ENCODE results near the gene TMC6. TPM values are rescaled to one million over a fixed set of nuclear protein-coding genes. Genes with fewer than 3 reads are reported as not detected.

TMC6 gene
- total RNA-seq, 2 donors from 2014 or later, result 143 to 149 TPM

- Mint-ChIP-seq H3K27me3 (ENCODE audit: insufficient read depth) (no peaks in the 10 kb centered on the region), H3K4me3 (no peak overlapping the region), H3K4me1 (no peaks in the 10 kb centered on the region), H3K9me3 (peaks cover 17% of the 10 kb centered on the region), H3K27ac (no peak overlapping the region), H3K36me3 (ENCODE audit: low read depth) (peaks cover 56% of the 10 kb centered on the region)
- no peak for TF ChIP-seq CTCF (conservative IDR thresholded peaks at IDR 0.05)
- Histone ChIP-seq H3K9ac (ENCODE audit: extremely low read depth, low read length, poor library complexity, severe bottlenecking) (no peak overlapping the region), H3K4me3 (ENCODE audit: low read length) (no peak overlapping the region), H3K27me3 (ENCODE audit: control insufficient read depth, insufficient read depth, low read length, poor library complexity, severe bottlenecking) (no peaks in the 10 kb centered on the region), H3K9me3 (ENCODE audit: control insufficient read depth, low read length) (peaks cover 23% of the 10 kb centered on the region), H3K27ac (ENCODE audit: low read depth, low read length) (no peak overlapping the region), H3K36me3 (ENCODE audit: control insufficient read depth, insufficient read depth, low read length) (peaks cover 53% of the 10 kb centered on the region), H3K4me1 (ENCODE audit: control insufficient read depth, insufficient read depth, low read length) (no peaks in the 10 kb centered on the region)
- WGBS, 2 experiments (ENCODE audit: insufficient coverage in 1 of 2, insufficient read length in 1 of 2), result 98 to 100% methylated on average over 1 to 15 of the region's 15 CpGs
- no peak for DNase-seq
Observed at GRCh38 chr17:78106211-78106610, 22.3 kb downstream of the TMC6 start.

GRCh38 chr17:78105551-78105950 lies 23.0 kb downstream of the TMC6 start:
- Histone ChIP-seq H3K27me3 (ENCODE audit: control insufficient read depth, insufficient read depth, low read length, poor library complexity, severe bottlenecking) (no peaks in the 10 kb centered on the region), H3K9ac (ENCODE audit: extremely low read depth, low read length, poor library complexity, severe bottlenecking) (no peak overlapping the region), H3K27ac (ENCODE audit: low read depth, low read length) (no peak overlapping the region), H3K4me3 (ENCODE audit: low read length) (no peak overlapping the region), H3K36me3 (ENCODE audit: control insufficient read depth, insufficient read depth, low read length) (peaks cover 51% of the 10 kb centered on the region), H3K4me1 (ENCODE audit: control insufficient read depth, insufficient read depth, low read length) (no peaks in the 10 kb centered on the region), H3K9me3 (ENCODE audit: control insufficient read depth, low read length) (peaks cover 29% of the 10 kb centered on the region)
- TF ChIP-seq CTCF (conservative IDR thresholded peaks at IDR 0.05), result no peak
- WGBS, 2 experiments (ENCODE audit: insufficient coverage in 1 of 2, insufficient read length in 1 of 2), result 94 to 96% methylated on average over 8 to 13 of the region's 13 CpGs
- peaks cover 23% of the 10 kb centered on the region for H3K9me3 Mint-ChIP-seq
- no peaks in the 10 kb centered on the region for H3K4me1 Mint-ChIP-seq
- H3K36me3 Mint-ChIP-seq (ENCODE audit: low read depth), result peaks cover 55% of the 10 kb centered on the region
- H3K4me3 Mint-ChIP-seq, result no peak overlapping the region
- no peak for DNase-seq
- H3K27me3 Mint-ChIP-seq (ENCODE audit: insufficient read depth), result no peaks in the 10 kb centered on the region
- peak overlapping the region; percentile 52 for H3K27ac Mint-ChIP-seq

GRCh38 chr17:78105101-78105500 lies 23.5 kb downstream of the TMC6 start:
- no peak overlapping the region for H3K4me3 ChIP-seq (ENCODE audit: low read length)
- no peak overlapping the region for H3K9ac ChIP-seq (ENCODE audit: extremely low read depth, low read length, poor library complexity, severe bottlenecking)
- H3K4me1 Mint-ChIP-seq, result no peaks in the 10 kb centered on the region
- peaks cover 53% of the 10 kb centered on the region for H3K36me3 ChIP-seq (ENCODE audit: control insufficient read depth, insufficient read depth, low read length)
- peaks cover 34% of the 10 kb centered on the region for H3K9me3 ChIP-seq (ENCODE audit: control insufficient read depth, low read length)
- 95 to 97% methylated on average over 7 to 16 of the region's 16 CpGs for WGBS, 2 experiments (ENCODE audit: insufficient coverage in 1 of 2, insufficient read length in 1 of 2)
- TF ChIP-seq CTCF (conservative IDR thresholded peaks at IDR 0.05), result no peak
- H3K27me3 Mint-ChIP-seq (ENCODE audit: insufficient read depth), result no peaks in the 10 kb centered on the region
- no peaks in the 10 kb centered on the region for H3K4me1 ChIP-seq (ENCODE audit: control insufficient read depth, insufficient read depth, low read length)
- H3K27ac ChIP-seq (ENCODE audit: low read depth, low read length), result no peak overlapping the region
- no peak overlapping the region for H3K4me3 Mint-ChIP-seq
- H3K9me3 Mint-ChIP-seq, result peaks cover 28% of the 10 kb centered on the region
- peaks cover 55% of the 10 kb centered on the region for H3K36me3 Mint-ChIP-seq (ENCODE audit: low read depth)
- no peak overlapping the region for H3K27ac Mint-ChIP-seq
- H3K27me3 ChIP-seq (ENCODE audit: control insufficient read depth, insufficient read depth, low read length, poor library complexity, severe bottlenecking), result no peaks in the 10 kb centered on the region
- no peak for DNase-seq

Measured in endodermal cell (in vitro differentiated cells).